ENCODE measurements around the gene CNTD1. TPM values are rescaled to one million over a fixed set of nuclear protein-coding genes. Genes with fewer than 3 reads are reported as not detected.

CNTD1 gene
- total RNA-seq, 3 donors from 2014 or later (not counting 1 experiment from before 2014, with no cell fraction given): not detected

GRCh38 chr17:42835732-42836131 lies 37.1 kb downstream of the CNTD1 start:
- WGBS (ENCODE audit: insufficient coverage): 97% methylated on average over 6 of the region's 6 CpGs
- H3K27ac Mint-ChIP-seq: no peak overlapping the region
- H3K36me3 Mint-ChIP-seq: peaks cover 11% of the 10 kb centered on the region
- H3K9me3 ChIP-seq (ENCODE audit: control insufficient read depth, insufficient read depth, low read length): no peaks in the 10 kb centered on the region
- peak overlapping the region; percentile 38 for H3K4me3 Mint-ChIP-seq
- H3K27ac ChIP-seq (ENCODE audit: low read length): no peak overlapping the region
- H3K36me3 ChIP-seq (ENCODE audit: control insufficient read depth, insufficient read depth, low read length): peaks cover 30% of the 10 kb centered on the region
- peaks cover 22 to 29% of the 10 kb centered on the region in 2 donors for H3K4me1 Mint-ChIP-seq
- intact Hi-C loops (cut with micrococcal nuclease): loop anchor here (10.0 kb wide), 1 partner anchor 649 kb away; the partner anchor contains the start of gene DHX8
- no peak for TF ChIP-seq CTCF (IDR thresholded peaks at IDR 0.05)
- H3K27me3 Mint-ChIP-seq (ENCODE audit: low read depth in 2 of 2): no peaks in the 10 kb centered on the region
- ATAC-seq (no peak), DNase-seq (no peak)
- peaks cover 7% of the 10 kb centered on the region for H3K4me1 ChIP-seq (ENCODE audit: control insufficient read depth, insufficient read depth, low read length)
- no peaks in the 10 kb centered on the region for H3K9me3 Mint-ChIP-seq
- no peaks in the 10 kb centered on the region for H3K27me3 ChIP-seq (ENCODE audit: control insufficient read depth, insufficient read depth, low read length)
- no peak overlapping the region for H3K4me3 ChIP-seq (ENCODE audit: low read length)

- intact Hi-C loops (cut with micrococcal nuclease): no loop called here
- peaks cover 11% of the 10 kb centered on the region for H3K36me3 Mint-ChIP-seq
- Histone ChIP-seq H3K36me3 (ENCODE audit: control insufficient read depth, insufficient read depth, low read length) (peaks cover 61% of the 10 kb centered on the region), H3K27me3 (ENCODE audit: control insufficient read depth, insufficient read depth, low read length) (no peaks in the 10 kb centered on the region), H3K4me3 (ENCODE audit: low read length) (no peak overlapping the region), H3K4me1 (ENCODE audit: control insufficient read depth, insufficient read depth, low read length) (peaks cover 9% of the 10 kb centered on the region), H3K27ac (ENCODE audit: low read length) (no peak overlapping the region), H3K9me3 (ENCODE audit: control insufficient read depth, insufficient read depth, low read length) (no peaks in the 10 kb centered on the region)
- WGBS (ENCODE audit: insufficient coverage): 86% methylated on average over 9 of the region's 11 CpGs
- no peaks in the 10 kb centered on the region for H3K9me3 Mint-ChIP-seq
- TF ChIP-seq CTCF (IDR thresholded peaks at IDR 0.05): no peak
- H3K27ac Mint-ChIP-seq: no peak overlapping the region
- peaks cover 0 to 11% of the 10 kb centered on the region in 2 donors for H3K4me1 Mint-ChIP-seq
- ATAC-seq: no peak
- DNase-seq: no peak
- H3K27me3 Mint-ChIP-seq (ENCODE audit: low read depth in 2 of 2): no peaks in the 10 kb centered on the region
- no peak overlapping the region for H3K4me3 Mint-ChIP-seq
Measured at GRCh38 chr17:42841975-42842685, 43.5 kb downstream of the CNTD1 start.

- no peak overlapping the region for H3K4me3 Mint-ChIP-seq
- DNase-seq (peak in 1 of 2 donors; percentile 52), ATAC-seq (peak in 1 of 3 donors; percentile 54)
- peaks cover 52% of the 10 kb centered on the region for H3K36me3 ChIP-seq (ENCODE audit: control insufficient read depth, insufficient read depth, low read length)
- no peaks in the 10 kb centered on the region for H3K27me3 ChIP-seq (ENCODE audit: control insufficient read depth, insufficient read depth, low read length)
- TF ChIP-seq CTCF (IDR thresholded peaks at IDR 0.05): no peak
- H3K27me3 Mint-ChIP-seq (ENCODE audit: low read depth in 2 of 2): no peaks in the 10 kb centered on the region
- H3K4me3 ChIP-seq (ENCODE audit: low read length): no peak overlapping the region
- H3K27ac ChIP-seq (ENCODE audit: low read length): no peak overlapping the region
- peaks cover 0 to 11% of the 10 kb centered on the region in 2 donors for H3K4me1 Mint-ChIP-seq
- H3K4me1 ChIP-seq (ENCODE audit: control insufficient read depth, insufficient read depth, low read length): peaks cover 9% of the 10 kb centered on the region
- intact Hi-C loops (cut with micrococcal nuclease): no loop called here
- peaks cover 11% of the 10 kb centered on the region for H3K36me3 Mint-ChIP-seq
- WGBS (ENCODE audit: insufficient coverage): 65% methylated on average over 6 of the region's 6 CpGs
- no peaks in the 10 kb centered on the region for H3K9me3 Mint-ChIP-seq
- H3K9me3 ChIP-seq (ENCODE audit: control insufficient read depth, insufficient read depth, low read length): no peaks in the 10 kb centered on the region
- H3K27ac Mint-ChIP-seq: peak overlapping the region in 1 of 2 donors; percentile 42
Measured at GRCh38 chr17:42843358-42843934, 44.8 kb downstream of the CNTD1 start.
